ENCODE results near the gene SPATA33.
"Not testable (repeated sequence)": the region's sequence is repeated elsewhere in the genome, so short reads cannot be mapped to it uniquely, and the experiment has no call there.

Gene SPATA33

GRCh38 chr16:89629827-89630610, 27.6 kb upstream of the SPATA33 start:
- DNase-seq, result no peak

GRCh38 chr16:89633064-89633631, 24.5 kb upstream of the SPATA33 start:
- no peak for DNase-seq

GRCh38 chr16:89634463-89635385, 22.9 kb upstream of the SPATA33 start:
- DNase-seq, result not testable (repeated sequence)

GRCh38 chr16:89636663-89637062, 21.0 kb upstream of the SPATA33 start:
- no peak for DNase-seq

GRCh38 chr16:89637379-89637778, 20.3 kb upstream of the SPATA33 start:
- DNase-seq, result no peak

GRCh38 chr16:89638455-89638854, 19.2 kb upstream of the SPATA33 start:
- no peak for DNase-seq

GRCh38 chr16:89639385-89639784, 18.3 kb upstream of the SPATA33 start:
- no peak for DNase-seq

GRCh38 chr16:89641458-89642119, 16.0 kb upstream of the SPATA33 start:
- DNase-seq, result no peak

GRCh38 chr16:89642574-89642973, 15.1 kb upstream of the SPATA33 start:
- no peak for DNase-seq

- no peak for DNase-seq
Measured at GRCh38 chr16:89643769-89644300, 13.8 kb upstream of the SPATA33 start.

- DNase-seq, result no peak
Measured at GRCh38 chr16:89645122-89645521, 12.5 kb upstream of the SPATA33 start.

GRCh38 chr16:89646270-89646669, 11.4 kb upstream of the SPATA33 start:
- DNase-seq, result no peak

GRCh38 chr16:89646906-89647305, 10.7 kb upstream of the SPATA33 start:
- no peak for DNase-seq

- no peak for DNase-seq
Measured at GRCh38 chr16:89651584-89651983, 6.1 kb upstream of the SPATA33 start.

GRCh38 chr16:89653656-89654295, 3.9 kb upstream of the SPATA33 start:
- no peak for DNase-seq

- DNase-seq, result no peak
Measured at GRCh38 chr16:89655062-89655643, 2.5 kb upstream of the SPATA33 start.

GRCh38 chr16:89656435-89657121, 1.1 kb upstream of the SPATA33 start:
- no peak for DNase-seq

- no peak for DNase-seq
Measured at GRCh38 chr16:89658221-89658879, 714 bp downstream of the SPATA33 start.

GRCh38 chr16:89660146-89660545, 2.5 kb downstream of the SPATA33 start:
- DNase-seq, result no peak

GRCh38 chr16:89661215-89661614, 3.6 kb downstream of the SPATA33 start:
- DNase-seq, result no peak

- DNase-seq, result not testable (repeated sequence)
Measured at GRCh38 chr16:89664238-89664637, 6.6 kb downstream of the SPATA33 start.

Measured in NCI-H510A (cell line).